ENCODE data around the gene TBC1D5.

Gene TBC1D5

GRCh38 chr3:17141699-17142098 is 600.7 kb downstream of the TBC1D5 start:
- H2BK12ac ChIP-seq (ENCODE audit: low read length in 2 of 2), result no peak overlapping the region
- H4K8ac ChIP-seq (ENCODE audit: low read length), result no peak overlapping the region
- no peak overlapping the region for H3K14ac ChIP-seq (ENCODE audit: low read length in 2 of 2)
- no peak for DNase-seq
- 100% methylated on average over 2 of the region's 4 CpGs for WGBS
- H3K4me2 ChIP-seq (ENCODE audit: low read length, poor library complexity, severe bottlenecking), result no peak overlapping the region
- H2BK120ac ChIP-seq (ENCODE audit: low read depth, low read length), result no peak overlapping the region
- H3K23ac ChIP-seq (ENCODE audit: low read length in 2 of 2), result no peak overlapping the region
- no peak overlapping the region for H3K4me3 ChIP-seq (ENCODE audit: insufficient read depth in 1 of 2, low read depth in 1 of 2, low read length in 2 of 2)
- no peak overlapping the region for H3K4ac ChIP-seq (ENCODE audit: low read depth in 1 of 2, low read length in 2 of 2)
- no peak overlapping the region for H3K9ac ChIP-seq (ENCODE audit: low read length)
- H3K18ac ChIP-seq (ENCODE audit: low read depth in 1 of 2, low read length in 2 of 2), result no peak overlapping the region
- H3K27me3 ChIP-seq (ENCODE audit: control insufficient read depth in 1 of 2, insufficient read depth in 1 of 2, low read length in 2 of 2), result peaks cover 9 to 15% of the 10 kb centered on the region in 2 experiments
- H4K91ac ChIP-seq (ENCODE audit: low read length), result no peak overlapping the region
- H3K79me1 ChIP-seq (replicated peaks; ENCODE audit: low read length, poor library complexity, severe bottlenecking), result no peaks in the 10 kb centered on the region
- H2BK5ac ChIP-seq (ENCODE audit: low read depth, low read length, poor library complexity, severe bottlenecking), result no peak overlapping the region
- no peak overlapping the region for H2AFZ ChIP-seq (ENCODE audit: low read depth, low read length)
- H2AK5ac ChIP-seq (ENCODE audit: low read length, severe bottlenecking), result no peak overlapping the region
- no peak overlapping the region for H3K27ac ChIP-seq (ENCODE audit: low read length, poor library complexity, severe bottlenecking)
- no peaks in the 10 kb centered on the region for H3K36me3 ChIP-seq (ENCODE audit: control insufficient read depth in 1 of 2, insufficient read depth in 2 of 2, low read depth in 1 of 2, low read length in 2 of 2)
- no peaks in the 10 kb centered on the region for H3K4me1 ChIP-seq (ENCODE audit: control insufficient read depth, insufficient read depth, low read depth, low read length)
- no peak overlapping the region for H2BK15ac ChIP-seq (ENCODE audit: low read depth, poor library complexity, severe bottlenecking)
- peaks cover 11% of the 10 kb centered on the region for H3K9me3 ChIP-seq (ENCODE audit: control insufficient read depth, low read length)

- Histone ChIP-seq H4K8ac (ENCODE audit: low read length) (no peak overlapping the region), H3K23ac (ENCODE audit: low read length in 2 of 2) (no peak overlapping the region), H3K4me3 (ENCODE audit: insufficient read depth in 1 of 2, low read depth in 1 of 2, low read length in 2 of 2) (no peak overlapping the region), H3K36me3 (ENCODE audit: control insufficient read depth in 1 of 2, insufficient read depth in 2 of 2, low read depth in 1 of 2, low read length in 2 of 2) (no peaks in the 10 kb centered on the region), H3K4ac (ENCODE audit: low read depth in 1 of 2, low read length in 2 of 2) (no peak overlapping the region), H3K4me2 (ENCODE audit: low read length, poor library complexity, severe bottlenecking) (no peak overlapping the region), H3K4me1 (ENCODE audit: control insufficient read depth, insufficient read depth, low read depth, low read length) (peaks cover 4% of the 10 kb centered on the region), H2BK120ac (ENCODE audit: low read depth, low read length) (no peak overlapping the region), H3K9me3 (ENCODE audit: control insufficient read depth, low read length) (peaks cover 11% of the 10 kb centered on the region), H2AK5ac (ENCODE audit: low read length, severe bottlenecking) (no peak overlapping the region), H3K14ac (ENCODE audit: low read length in 2 of 2) (no peak overlapping the region), H2BK15ac (ENCODE audit: low read depth, poor library complexity, severe bottlenecking) (no peak overlapping the region), H4K91ac (ENCODE audit: low read length) (no peak overlapping the region), H3K27ac (ENCODE audit: low read length, poor library complexity, severe bottlenecking) (no peak overlapping the region), H2BK5ac (ENCODE audit: low read depth, low read length, poor library complexity, severe bottlenecking) (no peak overlapping the region), H3K79me1 (replicated peaks; ENCODE audit: low read length, poor library complexity, severe bottlenecking) (no peaks in the 10 kb centered on the region), H3K27me3 (ENCODE audit: control insufficient read depth in 1 of 2, insufficient read depth in 1 of 2, low read length in 2 of 2) (peaks cover 9 to 19% of the 10 kb centered on the region in 2 experiments), H3K18ac (ENCODE audit: low read depth in 1 of 2, low read length in 2 of 2) (peak overlapping the region in 1 of 2 experiments; percentile 28), H2AFZ (ENCODE audit: low read depth, low read length) (no peak overlapping the region), H3K9ac (ENCODE audit: low read length) (peak overlapping the region; percentile 58), H2BK12ac (ENCODE audit: low read length in 2 of 2) (no peak overlapping the region)
- WGBS, result 79% methylated on average over 13 of the region's 13 CpGs
- no peak for DNase-seq
These were observed 601.5 kb downstream of the TBC1D5 start for GRCh38 chr3:17140670-17141505.

GRCh38 chr3:17138246-17139039 is 604.0 kb downstream of the TBC1D5 start:
- no peak overlapping the region for H2BK5ac ChIP-seq (ENCODE audit: low read depth, low read length, poor library complexity, severe bottlenecking)
- peaks cover 15% of the 10 kb centered on the region for H3K9me3 ChIP-seq (ENCODE audit: control insufficient read depth, low read length)
- no peak overlapping the region for H3K23ac ChIP-seq (ENCODE audit: low read length in 2 of 2)
- no peak overlapping the region for H3K18ac ChIP-seq (ENCODE audit: low read depth in 1 of 2, low read length in 2 of 2)
- H3K27ac ChIP-seq (ENCODE audit: low read length, poor library complexity, severe bottlenecking), result no peak overlapping the region
- H3K9ac ChIP-seq (ENCODE audit: low read length), result no peak overlapping the region
- H2BK15ac ChIP-seq (ENCODE audit: low read depth, poor library complexity, severe bottlenecking), result no peak overlapping the region
- H3K14ac ChIP-seq (ENCODE audit: low read length in 2 of 2), result no peak overlapping the region
- no peak overlapping the region for H3K4ac ChIP-seq (ENCODE audit: low read depth in 1 of 2, low read length in 2 of 2)
- H3K4me1 ChIP-seq (ENCODE audit: control insufficient read depth, insufficient read depth, low read depth, low read length), result peaks cover 4% of the 10 kb centered on the region
- WGBS, result 82% methylated on average over 7 of the region's 7 CpGs
- H4K91ac ChIP-seq (ENCODE audit: low read length), result no peak overlapping the region
- no peak overlapping the region for H2BK120ac ChIP-seq (ENCODE audit: low read depth, low read length)
- H2BK12ac ChIP-seq (ENCODE audit: low read length in 2 of 2), result no peak overlapping the region
- H3K4me2 ChIP-seq (ENCODE audit: low read length, poor library complexity, severe bottlenecking), result no peak overlapping the region
- peaks cover 9 to 19% of the 10 kb centered on the region in 2 experiments for H3K27me3 ChIP-seq (ENCODE audit: control insufficient read depth in 1 of 2, insufficient read depth in 1 of 2, low read length in 2 of 2)
- H3K79me1 ChIP-seq (replicated peaks; ENCODE audit: low read length, poor library complexity, severe bottlenecking), result no peaks in the 10 kb centered on the region
- no peak overlapping the region for H2AK5ac ChIP-seq (ENCODE audit: low read length, severe bottlenecking)
- DNase-seq, result no peak
- H3K4me3 ChIP-seq (ENCODE audit: insufficient read depth in 1 of 2, low read depth in 1 of 2, low read length in 2 of 2), result no peak overlapping the region
- H2AFZ ChIP-seq (ENCODE audit: low read depth, low read length), result no peak overlapping the region
- no peaks in the 10 kb centered on the region for H3K36me3 ChIP-seq (ENCODE audit: control insufficient read depth in 1 of 2, insufficient read depth in 2 of 2, low read depth in 1 of 2, low read length in 2 of 2)
- no peak overlapping the region for H4K8ac ChIP-seq (ENCODE audit: low read length)

GRCh38 chr3:17137321-17137826 is 605.1 kb downstream of the TBC1D5 start:
- Histone ChIP-seq H3K9me3 (ENCODE audit: control insufficient read depth, low read length) (peaks cover 15% of the 10 kb centered on the region), H3K4me2 (ENCODE audit: low read length, poor library complexity, severe bottlenecking) (no peak overlapping the region), H3K18ac (ENCODE audit: low read depth in 1 of 2, low read length in 2 of 2) (no peak overlapping the region), H2BK5ac (ENCODE audit: low read depth, low read length, poor library complexity, severe bottlenecking) (no peak overlapping the region), H4K8ac (ENCODE audit: low read length) (no peak overlapping the region), H3K9ac (ENCODE audit: low read length) (no peak overlapping the region), H3K36me3 (ENCODE audit: control insufficient read depth in 1 of 2, insufficient read depth in 2 of 2, low read depth in 1 of 2, low read length in 2 of 2) (no peaks in the 10 kb centered on the region), H3K27ac (ENCODE audit: low read length, poor library complexity, severe bottlenecking) (no peak overlapping the region), H3K4me3 (ENCODE audit: insufficient read depth in 1 of 2, low read depth in 1 of 2, low read length in 2 of 2) (no peak overlapping the region), H3K4me1 (ENCODE audit: control insufficient read depth, insufficient read depth, low read depth, low read length) (peaks cover 4% of the 10 kb centered on the region), H2AK5ac (ENCODE audit: low read length, severe bottlenecking) (no peak overlapping the region), H2AFZ (ENCODE audit: low read depth, low read length) (no peak overlapping the region), H3K27me3 (ENCODE audit: control insufficient read depth in 1 of 2, insufficient read depth in 1 of 2, low read length in 2 of 2) (peaks cover 9 to 19% of the 10 kb centered on the region in 2 experiments), H3K14ac (ENCODE audit: low read length in 2 of 2) (no peak overlapping the region), H2BK15ac (ENCODE audit: low read depth, poor library complexity, severe bottlenecking) (no peak overlapping the region), H3K4ac (ENCODE audit: low read depth in 1 of 2, low read length in 2 of 2) (no peak overlapping the region), H3K79me1 (replicated peaks; ENCODE audit: low read length, poor library complexity, severe bottlenecking) (no peaks in the 10 kb centered on the region), H4K91ac (ENCODE audit: low read length) (no peak overlapping the region), H3K23ac (ENCODE audit: low read length in 2 of 2) (no peak overlapping the region), H2BK120ac (ENCODE audit: low read depth, low read length) (no peak overlapping the region), H2BK12ac (ENCODE audit: low read length in 2 of 2) (no peak overlapping the region)
- DNase-seq, result no peak
- 81% methylated on average over 5 of the region's 5 CpGs for WGBS

Data from mesenchymal stem cell (in vitro differentiated cells and primary cell).